Stimulated activated CD4-positive, alpha-beta T cell treated with anti-CD3 and anti-CD28 coated beads, Interleukin-1b, Interleukin-23, amount 100 ng/mL, for 4 hours (primary cell): Measurements from ENCODE around the gene ERCC6L.

ENCODE experiments used
- DNase-seq, 2 donors: peaks; one replicate each; pipeline ENCODE4 v3.0.0-alpha.2; 2020; ENCODE audit warnings: low read depth in 2 of 2

The ERCC6L gene

GRCh38 chrX:72159769-72160168 is 79.1 kb downstream of the ERCC6L start:
- DNase-seq = no peak

- DNase-seq = no peak
Observed at GRCh38 chrX:72158773-72159172, 80.1 kb downstream of the ERCC6L start.
